Measurements from ENCODE around the gene SUCNR1.
"Not testable (repeated sequence)": the region's sequence is repeated elsewhere in the genome, so short reads cannot be mapped to it uniquely, and the experiment has no call there.

Gene SUCNR1

GRCh38 chr3:151900884-151901643 is 27.6 kb downstream of the SUCNR1 start:
- no peak for DNase-seq (ENCODE audit: low spot score)

GRCh38 chr3:151901644-151902285 is 28.3 kb downstream of the SUCNR1 start:
- DNase-seq (ENCODE audit: low spot score): no peak

GRCh38 chr3:151903501-151903991 is 30.1 kb downstream of the SUCNR1 start:
- DNase-seq (ENCODE audit: low spot score): no peak

- no peak for DNase-seq (ENCODE audit: low spot score)
These were observed 32.2 kb downstream of the SUCNR1 start for GRCh38 chr3:151905647-151906046.

GRCh38 chr3:151906751-151907150 is 33.3 kb downstream of the SUCNR1 start:
- no peak for DNase-seq (ENCODE audit: low spot score)

GRCh38 chr3:151908399-151908798 is 35.0 kb downstream of the SUCNR1 start:
- no peak for DNase-seq (ENCODE audit: low spot score)

GRCh38 chr3:151909681-151910405 is 36.4 kb downstream of the SUCNR1 start:
- no peak for DNase-seq (ENCODE audit: low spot score)

GRCh38 chr3:151911462-151911861 is 38.0 kb downstream of the SUCNR1 start:
- DNase-seq (ENCODE audit: low spot score): no peak

GRCh38 chr3:151912028-151912427 is 38.6 kb downstream of the SUCNR1 start:
- DNase-seq (ENCODE audit: low spot score): no peak

- DNase-seq (ENCODE audit: low spot score): no peak
These were observed 43.3 kb downstream of the SUCNR1 start for GRCh38 chr3:151916781-151917180.

- DNase-seq (ENCODE audit: low spot score): peak; percentile 27
These were observed 45.0 kb downstream of the SUCNR1 start for GRCh38 chr3:151918253-151919029.

GRCh38 chr3:151919030-151919328 is 45.5 kb downstream of the SUCNR1 start:
- DNase-seq (ENCODE audit: low spot score): no peak

- no peak for DNase-seq (ENCODE audit: low spot score)
These were observed 46.0 kb downstream of the SUCNR1 start for GRCh38 chr3:151919446-151919845.

- DNase-seq (ENCODE audit: low spot score): no peak
These were observed 50.5 kb downstream of the SUCNR1 start for GRCh38 chr3:151923901-151924300.

GRCh38 chr3:151924753-151925152 is 51.3 kb downstream of the SUCNR1 start:
- DNase-seq (ENCODE audit: low spot score): no peak

GRCh38 chr3:151925419-151925818 is 52.0 kb downstream of the SUCNR1 start:
- no peak for DNase-seq (ENCODE audit: low spot score)

GRCh38 chr3:151925876-151926275 is 52.4 kb downstream of the SUCNR1 start:
- DNase-seq (ENCODE audit: low spot score): no peak

- DNase-seq (ENCODE audit: low spot score): no peak
These were observed 53.5 kb downstream of the SUCNR1 start for GRCh38 chr3:151926956-151927355.

GRCh38 chr3:151927915-151928525 is 54.6 kb downstream of the SUCNR1 start:
- not testable (repeated sequence) for DNase-seq (ENCODE audit: low spot score)

- no peak for DNase-seq (ENCODE audit: low spot score)
These were observed 57.7 kb downstream of the SUCNR1 start for GRCh38 chr3:151931171-151931570.

GRCh38 chr3:151933234-151933853 is 59.9 kb downstream of the SUCNR1 start:
- no peak for DNase-seq (ENCODE audit: low spot score)
